GM18526 (cell line): ENCODE measurements around the gene MEGF6.
A peak's percentile ranks its signal among the peaks of the same experiment; 100 is the strongest.

Experiments used
- POLR2A ChIP-seq: IDR thresholded peaks from 3 replicates; pipeline ENCODE4 v1.6.1; 2011; ENCODE audit not compliant: insufficient read length; ENCODE audit errors: extremely low read depth

The MEGF6 gene

DNA sequence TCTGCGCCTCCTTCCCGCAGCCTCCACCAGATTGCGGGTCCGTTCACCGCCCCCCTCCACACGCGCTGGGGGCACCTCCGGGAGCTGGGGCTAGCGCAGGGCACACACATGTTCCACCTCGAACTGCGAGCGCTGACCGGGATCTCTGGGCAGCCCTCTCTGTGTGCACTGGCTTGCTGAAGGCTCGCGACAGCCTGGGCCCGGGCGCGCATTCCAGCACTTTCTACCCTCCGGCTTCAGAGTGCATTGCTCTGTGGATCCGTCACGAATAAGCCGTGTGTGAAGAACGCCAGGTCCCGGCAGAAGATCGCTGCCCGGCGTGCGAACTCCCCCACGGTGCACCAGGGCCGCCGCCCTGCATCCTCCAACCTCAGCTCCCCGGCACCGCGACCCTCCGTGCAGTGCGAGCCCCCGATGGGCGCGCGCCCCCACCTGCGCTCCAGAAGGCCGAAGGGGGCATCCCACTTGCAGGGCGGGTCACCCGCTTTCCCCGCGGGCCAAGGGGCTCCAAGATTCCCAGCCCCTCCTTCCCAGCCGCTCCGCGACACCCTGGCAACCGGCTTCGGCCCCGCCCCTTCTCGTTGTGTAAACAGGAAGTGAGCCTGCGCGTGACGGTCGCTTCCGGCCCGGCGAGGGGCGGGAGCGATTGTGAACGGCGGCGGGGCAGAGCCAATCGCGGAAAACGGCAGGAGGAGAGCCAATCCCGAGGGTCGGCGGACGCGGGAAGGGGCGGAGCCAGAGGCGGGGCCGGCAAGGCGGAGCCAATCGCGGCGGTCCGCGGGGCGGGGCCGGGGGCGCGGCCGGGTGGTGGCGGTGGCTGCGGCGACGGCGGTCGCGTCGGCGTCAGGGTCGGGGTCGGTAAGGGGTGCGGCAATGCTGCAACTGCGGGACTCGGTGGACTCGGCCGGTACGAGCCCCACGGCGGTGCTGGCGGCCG, 13.2 kb upstream of the MEGF6 start, which contains the start of gene TPRG1L:
TPRG1L (plus strand) TSS at position 816 of the 937 bp plus-strand sequence; CDS start at position 874, 58 bp downstream.
- TF ChIP-seq POLR2A: peak; percentile 41

GRCh38 chr1:3623441-3624199, 12.3 kb upstream of the MEGF6 start:
- no peak for TF ChIP-seq POLR2A

DNA sequence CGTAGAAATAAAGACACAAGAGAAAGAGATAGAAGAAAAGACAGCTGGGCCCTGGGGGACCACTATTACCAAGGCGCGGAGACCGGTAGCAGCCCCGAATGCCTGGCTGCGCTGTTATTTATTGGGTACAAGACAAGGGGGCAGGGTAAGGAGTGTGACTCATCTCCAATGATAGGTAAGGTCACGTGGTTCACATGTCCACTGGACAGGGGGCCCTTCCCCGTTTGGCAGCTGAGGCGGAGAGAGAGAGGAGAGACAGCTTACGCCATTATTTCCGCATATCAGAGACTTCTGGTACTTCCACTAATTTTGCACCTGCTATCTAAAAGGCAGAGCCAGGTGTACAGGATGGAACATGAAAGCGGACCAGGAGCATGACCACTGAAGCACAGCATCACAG, 9.4 kb upstream of the MEGF6 start:
- TF ChIP-seq POLR2A: no peak

- no peak for TF ChIP-seq POLR2A
Measured at GRCh38 chr1:3618881-3619671, 7.8 kb upstream of the MEGF6 start.

GRCh38 chr1:3618531-3618880, 7.2 kb upstream of the MEGF6 start:
- no peak for TF ChIP-seq POLR2A

DNA sequence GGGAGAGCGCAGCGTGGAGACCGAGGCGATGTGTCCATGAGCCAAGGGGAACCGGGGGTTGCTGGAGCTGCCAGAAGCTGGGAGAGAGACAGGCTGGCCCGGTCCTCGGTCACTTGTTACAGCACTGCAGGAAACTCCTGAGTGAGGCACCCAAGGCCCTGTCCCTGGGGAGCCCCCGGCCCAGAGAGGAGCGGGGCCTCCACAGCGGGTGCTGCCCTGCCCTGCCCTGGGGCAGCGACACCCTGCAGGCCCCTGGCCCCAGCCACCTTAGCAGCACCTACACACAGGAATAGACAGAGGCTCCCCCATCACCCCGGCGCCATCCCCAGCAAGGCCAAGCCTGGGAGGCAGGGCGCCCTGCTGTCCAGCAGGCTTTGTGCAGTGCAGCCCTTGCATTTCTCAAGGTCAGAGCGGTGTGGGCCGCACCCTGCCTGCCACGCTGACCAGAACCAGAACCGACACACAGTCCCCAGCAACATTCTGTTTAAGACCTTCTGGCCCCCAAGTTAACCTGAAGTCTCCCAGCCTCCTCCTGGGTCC, 6.6 kb upstream of the MEGF6 start:
- TF ChIP-seq POLR2A: no peak

GRCh38 chr1:3616861-3617260, 5.6 kb upstream of the MEGF6 start:
- no peak for TF ChIP-seq POLR2A

- TF ChIP-seq POLR2A: no peak
Measured at GRCh38 chr1:3614755-3615742, 3.7 kb upstream of the MEGF6 start.

- no peak for TF ChIP-seq POLR2A
Measured at GRCh38 chr1:3612123-3612522, 815 bp upstream of the MEGF6 start.

GRCh38 chr1:3610527-3611169, 660 bp downstream of the MEGF6 start:
- no peak for TF ChIP-seq POLR2A

GRCh38 chr1:3609769-3610526, 1.4 kb downstream of the MEGF6 start:
- TF ChIP-seq POLR2A: no peak

- no peak for TF ChIP-seq POLR2A
Measured at GRCh38 chr1:3609016-3609768, 2.1 kb downstream of the MEGF6 start.

DNA sequence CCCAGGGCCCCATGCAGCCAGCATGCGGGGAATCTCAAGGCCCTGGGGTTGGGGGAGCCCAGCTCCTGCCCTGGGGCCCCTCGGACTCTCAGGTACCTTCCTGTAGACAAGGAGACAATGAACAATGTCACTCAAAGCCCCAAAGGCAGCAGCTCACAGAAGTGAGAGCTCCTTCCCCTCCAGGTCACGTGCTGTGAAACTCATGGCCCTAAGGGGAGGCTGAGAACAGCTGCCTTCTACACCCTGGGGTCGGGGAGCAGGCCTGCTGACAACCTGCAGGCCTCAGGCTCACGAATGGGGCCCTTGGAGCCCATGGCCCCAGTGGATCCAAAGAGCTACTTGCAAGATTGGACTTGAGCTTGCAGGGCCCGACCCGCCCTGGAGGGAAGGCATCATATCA, 3.2 kb downstream of the MEGF6 start:
- no peak for TF ChIP-seq POLR2A
